ENCODE measurements around the gene CXCL17.

DNA sequence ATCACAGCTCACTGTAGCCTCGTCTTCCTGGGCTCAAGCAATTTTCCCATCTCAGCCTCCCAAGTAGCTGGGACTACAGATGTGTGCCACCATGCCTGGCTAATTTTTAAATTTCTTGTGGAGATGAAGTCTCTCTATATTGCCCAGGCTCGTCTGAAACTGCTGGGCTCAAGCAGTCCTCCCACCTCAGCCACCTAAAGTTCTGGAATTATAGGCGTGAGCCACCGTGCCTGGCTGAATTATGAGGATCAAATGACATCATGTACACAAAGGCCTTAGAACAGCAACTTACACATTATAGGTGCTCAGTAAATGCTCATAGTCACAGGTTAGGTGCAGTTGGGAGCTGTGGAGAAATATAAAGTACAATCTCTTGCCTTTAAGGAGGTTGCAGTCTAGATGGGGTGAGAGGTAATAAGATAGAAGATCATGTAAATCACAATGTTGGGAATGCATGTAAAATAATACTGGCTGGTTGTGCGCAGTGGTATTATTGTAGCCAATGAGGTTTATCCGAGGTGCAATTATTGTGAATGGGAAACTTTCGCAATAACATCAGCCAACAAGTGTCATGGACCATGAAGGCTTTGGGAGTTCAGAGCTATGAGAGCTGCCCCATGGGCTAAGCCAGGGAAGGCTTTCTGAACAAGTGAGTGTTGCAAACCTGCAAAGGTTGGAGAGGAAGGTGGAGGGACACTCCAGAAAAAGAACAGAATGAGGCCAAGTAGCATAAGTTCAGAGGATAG lies 29.8 kb upstream of the CXCL17 start:
- TF ChIP-seq, protein P1, sequence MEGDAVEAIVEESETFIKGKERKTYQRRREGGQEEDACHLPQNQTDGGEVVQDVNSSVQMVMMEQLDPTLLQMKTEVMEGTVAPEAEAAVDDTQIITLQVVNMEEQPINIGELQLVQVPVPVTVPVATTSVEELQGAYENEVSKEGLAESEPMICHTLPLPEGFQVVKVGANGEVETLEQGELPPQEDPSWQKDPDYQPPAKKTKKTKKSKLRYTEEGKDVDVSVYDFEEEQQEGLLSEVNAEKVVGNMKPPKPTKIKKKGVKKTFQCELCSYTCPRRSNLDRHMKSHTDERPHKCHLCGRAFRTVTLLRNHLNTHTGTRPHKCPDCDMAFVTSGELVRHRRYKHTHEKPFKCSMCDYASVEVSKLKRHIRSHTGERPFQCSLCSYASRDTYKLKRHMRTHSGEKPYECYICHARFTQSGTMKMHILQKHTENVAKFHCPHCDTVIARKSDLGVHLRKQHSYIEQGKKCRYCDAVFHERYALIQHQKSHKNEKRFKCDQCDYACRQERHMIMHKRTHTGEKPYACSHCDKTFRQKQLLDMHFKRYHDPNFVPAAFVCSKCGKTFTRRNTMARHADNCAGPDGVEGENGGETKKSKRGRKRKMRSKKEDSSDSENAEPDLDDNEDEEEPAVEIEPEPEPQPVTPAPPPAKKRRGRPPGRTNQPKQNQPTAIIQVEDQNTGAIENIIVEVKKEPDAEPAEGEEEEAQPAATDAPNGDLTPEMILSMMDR (conservative IDR thresholded peaks at IDR 0.05), result no peak
- no peak for TF ChIP-seq ZFX (IDR thresholded peaks at IDR 0.05)

All from C4-2B (cell line).